GM18511 (cell line): ENCODE results near the gene SMARCD3.

Experiments used
- ATAC-seq: cut with Tn5 transposase; IDR thresholded peaks from one replicate; pipeline ENCODE4 v1.9.1; 2021; ENCODE audit warnings: mild to moderate bottlenecking, moderate library complexity; ENCODE audit not compliant: unreplicated experiment

SMARCD3 gene

DNA sequence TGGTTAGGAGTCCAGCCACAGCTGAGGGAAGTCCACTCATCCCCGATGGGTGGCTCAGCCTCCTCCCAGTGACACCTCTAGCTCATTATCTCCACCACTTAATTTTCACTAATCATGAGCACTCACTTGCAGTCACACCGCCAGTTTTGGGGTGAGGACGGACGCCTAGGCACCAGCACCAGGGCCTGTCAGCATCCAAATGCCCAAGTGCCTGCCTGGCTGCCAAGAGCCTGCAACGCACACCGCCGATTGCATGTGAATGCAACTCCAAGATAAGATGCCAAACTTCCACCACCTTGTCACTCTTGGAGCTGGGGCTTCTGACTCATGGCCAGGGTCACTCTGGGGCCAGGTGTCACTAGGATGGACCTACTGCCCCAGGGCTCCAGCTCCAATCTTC, 24.4 kb upstream of the SMARCD3 start:
- no peak for ATAC-seq

DNA sequence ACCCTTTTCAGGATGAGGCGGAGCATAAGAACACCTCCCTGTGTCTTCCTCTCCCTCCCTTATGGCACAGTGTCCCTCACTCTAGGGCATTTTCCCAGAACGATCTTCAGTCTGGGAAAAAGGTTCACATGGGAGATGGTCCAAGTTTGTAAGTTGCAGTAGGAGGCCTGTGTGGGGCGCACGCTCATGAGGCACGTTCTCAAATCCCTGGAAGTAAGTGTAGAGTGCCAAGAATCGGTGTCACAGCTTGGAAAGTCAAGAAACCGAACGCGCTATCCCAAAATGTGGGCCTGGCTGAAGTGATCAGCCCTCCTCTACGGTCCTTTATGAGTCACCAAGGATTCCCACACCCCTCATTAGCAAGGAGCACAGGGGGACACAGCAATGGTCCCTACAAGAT, 23.9 kb upstream of the SMARCD3 start:
- no peak for ATAC-seq

DNA sequence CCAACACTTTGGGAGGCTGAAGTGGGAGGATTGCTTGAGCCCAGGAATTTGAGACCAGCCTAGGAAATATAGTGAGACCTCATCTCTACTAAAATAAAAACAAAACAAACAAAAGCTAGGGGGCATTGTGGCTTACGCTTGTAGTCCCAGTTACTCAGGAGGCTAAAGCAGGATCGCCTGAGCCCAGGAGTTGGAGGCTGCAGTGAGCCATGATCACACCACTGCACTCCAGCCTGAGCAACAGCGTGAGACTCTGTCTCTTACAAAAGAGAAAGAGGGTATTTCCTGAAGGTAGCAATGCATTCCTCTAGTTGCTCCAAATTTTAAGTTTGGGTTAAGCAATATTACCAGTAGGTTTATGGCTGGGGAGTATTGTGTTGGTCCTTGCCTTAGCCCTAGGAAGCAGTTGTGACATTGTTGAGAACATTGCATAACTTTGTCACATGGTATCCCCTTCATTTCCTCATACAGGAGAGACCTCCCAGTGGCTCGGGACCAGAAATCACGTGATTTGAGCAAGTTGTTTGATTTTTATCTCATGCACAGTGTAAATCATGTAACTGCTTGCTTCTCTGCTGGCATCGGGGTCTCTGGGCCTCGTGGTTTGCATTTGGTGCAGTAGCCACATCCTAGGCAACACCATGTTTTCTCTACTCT, 23.3 kb upstream of the SMARCD3 start:
- no peak for ATAC-seq

DNA sequence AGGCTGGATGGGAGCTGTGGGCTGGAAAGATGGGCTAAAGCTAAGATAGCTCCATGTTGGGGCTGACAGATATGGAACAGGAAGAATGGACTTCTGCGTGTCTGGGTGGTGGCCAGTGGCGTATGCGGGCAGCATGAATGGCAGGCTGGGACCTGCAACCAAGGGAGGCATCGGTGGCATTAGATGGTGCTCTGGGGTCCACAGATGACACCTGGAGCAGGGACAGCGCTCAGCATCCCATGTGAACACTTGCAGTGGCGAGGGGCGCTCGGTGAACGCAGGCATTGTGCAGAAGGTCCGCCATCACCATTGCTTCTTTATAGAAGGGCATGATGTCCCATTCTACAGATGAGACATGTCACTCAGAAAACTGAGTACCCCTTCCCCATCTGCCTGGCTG, 21.0 kb upstream of the SMARCD3 start:
- no peak for ATAC-seq

DNA sequence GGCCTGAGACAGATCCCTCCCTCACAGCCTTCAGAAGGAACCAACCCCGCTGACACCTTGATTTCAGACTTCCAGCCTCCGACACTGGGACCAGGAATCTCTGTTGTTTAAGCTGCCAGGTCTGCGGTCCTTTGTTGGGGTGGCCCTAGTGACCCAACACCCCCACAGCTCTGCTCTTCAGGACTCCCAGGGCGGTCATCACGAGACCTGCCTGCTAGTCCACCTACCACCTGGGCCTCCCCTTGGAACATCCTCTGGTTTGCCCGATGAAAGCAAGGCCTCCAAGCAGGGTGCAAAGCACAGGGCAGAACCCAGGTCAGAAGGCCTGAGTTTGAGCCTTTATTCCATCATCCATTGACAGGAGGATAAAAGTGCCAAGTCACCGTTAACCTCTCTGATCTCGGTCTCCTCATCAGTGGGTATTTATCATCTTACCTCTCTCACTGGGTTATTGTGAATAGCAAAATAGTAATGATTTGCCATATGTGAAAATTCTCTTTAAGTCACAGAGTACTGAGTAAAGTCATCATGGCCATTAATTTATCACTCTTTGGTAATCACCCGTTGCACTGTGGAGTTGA, 16.9 kb upstream of the SMARCD3 start:
- no peak for ATAC-seq

DNA sequence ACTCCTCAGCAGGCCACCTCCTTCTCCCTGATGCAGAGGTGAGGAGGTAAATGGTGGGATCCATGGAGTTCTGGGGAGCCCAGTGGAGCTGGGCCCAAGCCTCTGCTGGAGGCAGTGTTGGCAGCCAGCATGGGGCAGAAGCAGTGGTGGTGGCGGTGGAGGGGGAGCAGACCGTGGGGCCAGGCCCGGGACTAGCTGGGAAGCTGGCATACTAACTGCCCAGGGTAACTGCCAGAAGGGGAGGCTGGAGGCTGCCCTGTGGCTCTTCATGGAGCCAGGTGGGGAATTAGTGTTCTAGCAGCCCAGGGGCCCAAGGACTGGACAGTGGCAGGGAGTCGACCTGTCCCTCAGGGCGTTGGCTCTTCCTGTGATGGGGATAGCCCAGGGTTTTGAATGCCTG, 16.1 kb upstream of the SMARCD3 start:
- no peak for ATAC-seq

DNA sequence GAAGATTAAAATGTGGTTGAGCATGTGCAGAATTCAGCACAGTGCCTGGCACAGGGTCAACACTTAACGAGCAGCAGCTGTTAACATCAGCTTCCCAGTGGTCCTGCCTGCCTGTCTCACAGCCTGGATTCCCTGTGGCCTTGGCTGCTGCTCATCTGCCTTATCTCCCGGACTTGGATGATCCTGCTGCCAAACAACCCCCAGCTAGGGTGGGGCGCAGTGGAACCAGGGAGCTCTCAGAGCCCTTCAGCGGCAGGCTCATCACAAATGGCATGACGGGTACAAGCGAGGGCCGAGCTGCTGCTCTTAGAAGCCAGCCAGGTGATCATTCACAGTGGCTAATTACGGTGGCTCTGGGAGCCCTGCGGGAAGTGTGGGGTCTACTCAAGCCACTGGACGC, 13.0 kb upstream of the SMARCD3 start:
- no peak for ATAC-seq

DNA sequence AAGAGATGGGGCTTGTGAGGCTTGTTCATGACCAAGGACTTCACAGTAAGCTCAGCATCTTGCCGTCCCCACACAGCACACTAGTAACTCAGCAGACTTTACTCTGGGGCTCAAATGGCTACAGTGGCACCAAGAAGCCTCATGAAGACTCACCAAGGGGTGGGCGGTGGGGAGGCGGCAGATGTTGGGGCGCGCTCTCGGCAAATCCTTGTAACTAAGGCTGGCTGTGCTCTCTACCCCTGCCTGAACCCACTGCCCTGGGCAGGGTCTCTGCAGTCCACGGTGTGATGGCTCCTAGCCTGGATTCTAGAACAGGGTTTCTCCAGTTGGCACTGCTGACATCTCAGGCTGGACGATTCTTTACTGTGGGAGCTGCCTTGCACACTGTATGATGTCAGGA, 12.4 kb upstream of the SMARCD3 start:
- ATAC-seq = no peak

DNA sequence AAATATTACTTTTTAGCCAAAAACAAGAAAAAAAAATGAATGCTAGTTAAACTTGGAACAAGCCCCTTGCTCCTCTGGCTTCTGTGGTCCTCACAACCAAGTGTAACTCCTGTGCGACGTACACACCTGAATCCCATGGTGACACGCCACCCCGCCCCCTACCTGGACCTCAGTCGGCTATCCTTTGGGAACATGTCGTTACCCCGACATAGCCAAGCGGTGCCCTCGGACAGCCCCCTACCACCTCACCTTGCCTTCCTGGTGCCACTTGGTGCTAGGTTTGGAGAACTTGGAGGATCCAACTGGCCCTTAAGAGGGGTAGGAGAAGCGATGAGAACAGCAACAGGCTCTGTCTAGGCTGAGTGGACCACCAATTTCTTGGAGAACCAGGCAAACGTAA, 12.0 kb upstream of the SMARCD3 start:
- no peak for ATAC-seq

DNA sequence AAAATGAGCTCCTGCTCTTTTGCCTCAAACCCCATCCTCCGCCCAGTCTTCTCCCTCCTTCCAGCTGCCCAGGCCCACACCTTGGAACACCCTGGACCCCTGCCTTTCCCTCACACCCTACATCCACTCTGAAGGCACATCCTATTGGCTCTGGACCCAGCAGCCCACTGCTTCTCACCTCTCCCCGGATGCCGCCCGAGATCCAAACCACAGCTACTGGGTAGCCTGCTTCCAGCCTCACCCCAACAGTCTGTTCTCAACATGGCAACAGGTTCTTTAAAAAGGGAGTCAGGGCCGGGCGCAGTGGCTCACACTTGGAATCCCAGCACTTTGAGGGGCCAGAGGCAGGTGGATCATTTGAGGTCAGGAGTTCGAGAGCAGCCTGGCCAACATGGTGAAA, 9.5 kb upstream of the SMARCD3 start:
- ATAC-seq = no peak

DNA sequence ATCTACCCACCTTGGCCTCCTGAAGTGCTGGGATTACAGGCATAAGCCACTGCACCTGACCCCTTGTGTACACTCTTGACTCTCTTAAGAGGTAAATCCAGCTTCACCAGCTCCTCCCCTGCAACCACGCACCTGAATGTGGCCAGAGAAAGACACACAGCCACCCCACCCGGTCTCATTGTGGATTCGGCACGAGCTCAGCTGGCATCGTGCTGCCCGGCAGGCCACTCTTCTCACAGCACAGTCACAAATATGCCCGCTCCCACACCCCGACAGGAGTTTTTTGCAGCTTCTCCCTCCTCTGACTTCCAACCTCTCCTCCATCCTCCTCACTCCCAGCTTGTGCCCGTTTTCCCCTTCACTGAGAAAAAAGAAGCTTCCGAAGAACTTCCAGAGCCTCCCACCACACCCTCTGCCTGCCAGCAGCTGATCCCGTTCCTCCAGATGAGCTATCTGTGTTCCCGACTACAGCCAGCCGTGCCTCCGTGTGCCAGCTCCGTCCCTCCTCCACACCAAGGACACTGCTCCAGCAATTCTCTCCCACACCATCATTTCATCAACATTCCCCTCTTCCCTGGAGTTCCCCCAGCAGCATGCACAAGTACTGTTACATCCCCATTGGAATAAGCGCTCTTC, 8.0 kb upstream of the SMARCD3 start:
- no peak for ATAC-seq

DNA sequence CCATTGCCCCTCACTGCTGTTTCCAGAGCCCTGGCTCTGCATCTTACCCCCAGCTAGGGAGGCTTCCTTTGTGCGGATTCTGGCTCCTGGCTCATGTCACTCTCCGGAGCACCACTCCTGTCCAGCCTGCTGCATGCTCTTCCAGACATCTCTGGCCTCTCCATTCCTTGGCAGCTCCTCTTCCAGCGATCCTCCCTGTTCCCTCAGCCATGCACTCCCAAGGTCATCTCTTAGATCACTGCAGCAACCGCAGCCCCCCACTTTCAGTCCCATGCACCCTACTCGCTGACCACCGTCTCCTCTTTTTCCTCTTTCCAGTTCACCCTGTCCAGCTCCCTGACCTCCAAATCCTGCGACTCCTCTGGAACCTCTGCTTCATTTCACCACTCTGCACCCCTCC, 6.9 kb upstream of the SMARCD3 start:
- ATAC-seq = no peak

DNA sequence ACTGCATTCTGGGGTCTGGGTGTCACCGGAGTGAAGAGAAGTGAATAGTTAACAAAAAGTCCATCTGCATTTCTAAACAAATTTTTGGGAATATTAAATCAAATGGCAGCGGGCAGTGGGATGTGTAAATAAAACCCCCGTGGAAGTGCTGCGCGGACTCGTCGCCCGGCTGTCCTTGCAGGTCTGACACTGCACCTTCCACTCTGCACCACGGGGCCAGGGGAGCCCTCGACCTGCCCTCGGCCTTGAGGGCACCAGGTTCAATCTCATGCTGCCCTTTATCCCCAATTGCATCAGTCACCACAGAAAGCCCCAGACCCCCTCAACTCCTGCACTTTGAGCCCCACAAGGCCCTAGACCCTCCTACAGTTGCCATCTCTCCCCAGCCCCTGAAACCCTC, 6.4 kb upstream of the SMARCD3 start:
- no peak for ATAC-seq

DNA sequence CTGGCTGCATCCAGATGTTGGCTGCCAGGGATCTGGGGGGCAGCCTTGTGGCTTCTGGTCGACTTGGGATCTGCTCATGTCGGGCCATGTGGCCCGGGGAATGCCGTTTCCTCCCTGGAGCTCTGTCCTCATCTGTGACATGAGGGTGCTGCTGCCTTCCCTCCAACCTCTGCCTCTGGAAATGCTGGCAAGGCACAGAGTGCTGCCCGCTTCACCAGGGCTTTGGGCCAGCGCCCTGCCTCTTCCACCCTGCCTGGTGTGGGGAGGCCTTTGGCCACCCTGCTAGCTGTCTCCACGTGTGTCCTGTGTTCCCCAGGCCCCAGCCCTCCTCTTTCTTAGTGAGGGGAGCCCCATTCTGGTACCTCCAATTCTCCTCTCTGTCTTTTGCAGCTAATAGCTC, 5.8 kb upstream of the SMARCD3 start:
- ATAC-seq = no peak

DNA sequence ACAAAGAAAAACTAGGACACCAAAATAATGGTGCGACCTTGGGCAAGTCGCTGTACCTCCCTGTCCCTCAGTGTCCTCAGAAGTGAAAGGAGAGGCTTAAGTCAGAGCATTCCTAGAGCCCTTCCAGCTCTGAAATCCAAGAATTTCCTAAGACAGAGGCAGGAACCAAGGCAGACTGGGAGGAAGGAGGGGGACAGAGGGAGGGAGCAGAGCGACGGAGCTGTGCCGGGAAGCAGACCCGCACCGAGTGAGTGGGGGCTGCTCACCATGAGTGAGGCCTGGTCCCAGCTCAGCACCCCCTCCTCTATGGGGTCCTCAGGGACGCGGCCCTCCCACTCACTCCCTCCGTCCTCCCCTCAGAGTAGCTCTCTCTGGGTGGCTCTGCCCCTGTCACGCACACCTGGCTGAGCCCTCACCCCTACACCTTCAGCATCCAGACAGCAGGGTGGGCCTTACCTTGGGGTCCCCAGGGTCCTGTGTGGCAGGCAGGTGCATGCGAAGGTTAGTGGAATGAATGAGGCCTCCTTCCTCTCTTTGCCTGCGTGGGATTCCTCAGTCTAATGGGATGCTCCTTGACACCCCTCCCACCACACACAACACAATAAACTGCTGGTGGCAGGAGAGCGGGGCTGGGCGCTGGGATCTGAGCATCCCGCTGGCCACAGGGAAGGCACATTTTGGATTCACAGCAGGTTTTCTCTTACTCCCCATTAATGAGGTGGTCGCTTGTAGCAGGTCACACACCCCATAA, 4.6 kb upstream of the SMARCD3 start:
- no peak for ATAC-seq

DNA sequence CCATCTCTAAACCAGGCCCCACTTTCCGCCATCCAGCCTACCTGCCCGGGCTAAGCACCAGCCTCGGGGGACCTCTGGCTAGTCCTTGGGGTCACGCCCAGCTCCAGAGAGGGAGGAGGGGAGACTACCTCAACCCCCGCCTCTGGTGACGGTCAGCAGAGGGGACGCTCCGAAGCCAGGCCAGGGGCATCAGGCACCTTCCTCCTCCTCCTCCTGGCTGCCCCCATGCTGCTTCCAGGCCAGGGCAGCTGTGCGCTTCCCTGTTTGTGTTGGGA, 4.0 kb upstream of the SMARCD3 start:
- no peak for ATAC-seq

DNA sequence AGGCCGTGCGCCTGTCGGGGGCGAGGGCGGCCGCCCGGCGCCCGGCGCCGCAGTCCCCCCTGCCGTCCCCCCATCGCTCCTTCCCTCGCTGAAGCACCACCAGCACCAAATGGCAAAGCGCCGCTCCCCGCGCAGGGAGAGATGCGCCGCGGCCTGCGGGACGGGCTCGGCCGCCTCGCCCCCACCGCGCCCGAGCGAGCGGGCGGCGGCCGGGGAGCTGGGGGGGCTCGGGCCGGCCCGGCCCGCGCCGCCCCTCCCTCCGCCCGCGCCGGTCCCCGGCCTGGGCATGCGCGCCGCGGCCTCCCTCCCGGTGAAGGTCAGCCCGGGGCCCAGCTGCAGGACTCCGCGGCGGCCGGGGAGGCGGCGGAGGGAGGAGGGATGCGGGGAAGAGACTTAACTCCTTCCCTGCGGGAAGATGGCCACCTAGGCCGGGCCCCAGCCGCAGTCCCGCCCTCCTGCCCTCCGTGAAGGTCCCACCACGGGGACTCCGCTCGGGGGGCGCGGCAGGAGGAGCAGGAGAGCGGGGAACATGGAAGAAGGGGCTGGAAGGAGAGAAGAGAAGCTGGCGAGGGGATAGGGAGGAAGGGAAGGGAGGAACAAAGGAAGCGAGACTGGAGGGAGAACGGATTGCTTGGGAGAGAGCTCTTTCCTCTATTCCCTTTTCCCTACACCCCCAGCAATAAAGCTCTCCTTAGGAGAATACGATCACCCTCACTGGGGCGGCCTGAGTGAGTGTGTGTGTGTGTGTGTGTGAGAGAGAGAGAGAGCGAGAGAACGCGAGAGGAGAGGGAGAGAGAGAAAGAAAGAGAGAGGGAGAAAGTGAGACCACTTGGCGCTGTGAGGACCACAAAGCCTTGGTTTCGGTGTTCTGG, 3.4 kb upstream of the SMARCD3 start:
- ATAC-seq = no peak

DNA sequence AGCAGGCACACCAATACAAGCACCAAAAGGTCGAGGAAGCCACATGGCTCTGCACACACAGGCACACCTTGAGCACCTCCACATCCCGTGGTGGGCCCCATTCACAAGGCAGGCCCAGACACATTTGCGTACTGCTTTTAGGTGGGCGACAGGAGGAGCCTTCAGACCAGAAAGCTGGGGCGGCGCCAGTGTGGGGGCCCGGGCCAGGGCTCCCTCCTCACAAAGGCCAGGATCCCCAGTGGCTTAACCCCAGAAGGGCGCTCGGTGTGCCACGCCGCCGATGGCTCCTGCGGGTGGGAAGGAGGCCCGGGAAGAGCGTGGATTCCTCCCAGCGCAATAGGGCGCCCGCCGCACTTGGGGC, 2.8 kb upstream of the SMARCD3 start:
- no peak for ATAC-seq

DNA sequence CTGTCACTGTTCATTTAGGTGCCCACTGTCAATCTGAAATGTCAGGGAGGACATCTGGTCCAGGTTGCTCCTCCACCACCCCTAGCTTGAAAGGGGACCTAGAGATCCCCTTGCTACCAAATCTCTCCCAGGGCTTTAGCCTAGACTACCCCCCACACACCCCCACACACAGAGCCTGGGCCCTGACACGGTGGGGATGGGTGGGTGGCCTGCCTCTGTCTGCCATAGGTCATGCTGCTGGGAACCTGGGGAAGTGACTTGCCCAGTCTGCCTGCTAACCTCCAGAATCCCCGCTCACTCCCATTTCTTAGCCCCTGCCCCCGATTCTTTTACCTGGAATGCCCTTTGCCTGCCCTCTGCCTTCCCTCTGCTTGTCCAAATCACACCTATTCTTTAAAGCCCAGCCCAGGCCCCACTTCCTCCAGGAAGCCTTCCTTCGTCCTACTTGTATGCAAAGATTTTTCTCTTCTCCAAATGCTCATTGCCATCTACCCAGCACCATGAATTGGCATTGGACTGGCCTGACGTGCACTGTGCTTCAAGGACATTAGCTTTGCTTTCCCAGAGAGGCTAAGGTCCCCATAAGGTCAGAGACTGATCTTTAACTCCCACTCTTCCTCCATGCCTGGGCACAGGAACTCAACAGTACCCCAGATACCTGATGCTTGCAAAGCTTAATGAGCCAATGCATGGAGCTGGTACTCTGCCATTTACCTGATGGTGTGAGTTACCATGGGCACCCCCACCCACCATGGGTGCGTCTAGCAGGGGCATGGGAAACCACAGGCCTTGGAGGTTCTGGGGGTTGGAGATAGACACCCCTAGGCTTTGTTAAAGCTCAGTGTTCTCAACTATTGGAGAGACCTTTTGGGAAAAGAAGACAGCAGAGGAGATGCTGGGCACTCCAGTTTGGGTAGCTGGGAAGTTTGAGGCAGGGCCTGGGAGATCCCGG, 2.0 kb upstream of the SMARCD3 start:
- ATAC-seq = no peak

DNA sequence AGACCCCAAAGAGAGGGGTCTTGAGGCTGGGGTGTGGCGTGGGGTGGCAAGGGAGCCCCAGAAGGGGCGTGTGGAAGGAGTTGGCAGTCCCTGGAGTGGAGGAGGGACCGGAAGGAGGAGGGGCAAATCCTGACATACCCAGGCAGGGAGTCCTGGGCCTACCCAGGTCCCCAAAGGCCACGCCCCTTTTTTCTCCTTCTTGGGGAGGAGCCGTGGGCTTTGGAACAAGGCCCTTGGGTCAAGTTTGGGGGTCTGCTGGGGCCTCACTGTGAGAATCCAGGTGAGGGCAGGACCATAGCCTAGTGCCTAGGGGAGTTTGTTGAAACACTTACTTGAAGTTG, 1.2 kb upstream of the SMARCD3 start:
- ATAC-seq = no peak
